HG02763 (cell line): ENCODE data around the gene BMP7.

Experiments
- ATAC-seq: cut with Tn5 transposase; IDR thresholded peaks from one replicate; pipeline ENCODE4 v1.9.1; 2021; ENCODE audit warnings: mild to moderate bottlenecking, moderate library complexity; ENCODE audit not compliant: unreplicated experiment

Gene BMP7

GRCh38 chr20:57177636-57178280 is 88.7 kb downstream of the BMP7 start:
- ATAC-seq: no peak

GRCh38 chr20:57176842-57177241 is 89.6 kb downstream of the BMP7 start:
- no peak for ATAC-seq

GRCh38 chr20:57175397-57176010 is 90.9 kb downstream of the BMP7 start:
- no peak for ATAC-seq

GRCh38 chr20:57174737-57175136 is 91.7 kb downstream of the BMP7 start:
- no peak for ATAC-seq

- no peak for ATAC-seq
Measured at GRCh38 chr20:57173986-57174385, 92.5 kb downstream of the BMP7 start.

GRCh38 chr20:57173041-57173440 is 93.4 kb downstream of the BMP7 start:
- ATAC-seq: no peak

- ATAC-seq: no peak
Measured at GRCh38 chr20:57170343-57170742, 96.1 kb downstream of the BMP7 start.

GRCh38 chr20:57169162-57169561 is 97.3 kb downstream of the BMP7 start:
- no peak for ATAC-seq

- ATAC-seq: no peak
Measured at GRCh38 chr20:57167971-57168701, 98.3 kb downstream of the BMP7 start.

GRCh38 chr20:57167292-57167655 is 99.2 kb downstream of the BMP7 start:
- no peak for ATAC-seq

- ATAC-seq: no peak
Measured at GRCh38 chr20:57166568-57167291, 99.7 kb downstream of the BMP7 start.

- no peak for ATAC-seq
Measured at GRCh38 chr20:57165427-57166004, 100.9 kb downstream of the BMP7 start.

- ATAC-seq: no peak
Measured at GRCh38 chr20:57164872-57165271, 101.6 kb downstream of the BMP7 start.

- no peak for ATAC-seq
Measured at GRCh38 chr20:57163041-57163440, 103.4 kb downstream of the BMP7 start.

GRCh38 chr20:57162362-57162652 is 104.1 kb downstream of the BMP7 start:
- ATAC-seq: no peak

GRCh38 chr20:57161478-57162361 is 104.7 kb downstream of the BMP7 start:
- ATAC-seq: no peak

- ATAC-seq: no peak
Measured at GRCh38 chr20:57160985-57161384, 105.5 kb downstream of the BMP7 start.

GRCh38 chr20:57159945-57160610 is 106.4 kb downstream of the BMP7 start:
- ATAC-seq: no peak

GRCh38 chr20:57159193-57159851 is 107.1 kb downstream of the BMP7 start:
- no peak for ATAC-seq
